WI38 (cell line): ENCODE results near the gene CTSL.

ENCODE experiments used
- H3K4me3 ChIP-seq: 2 replicates; pipeline ENCODE4 v1.5.1; 2011; ENCODE audit warnings: low read depth, mild to moderate bottlenecking, control low read depth, low read length
- TF ChIP-seq, protein P1 (sequence below): IDR thresholded peaks from 2 replicates; pipeline ENCODE4 v1.5.1; 2012; ENCODE audit warnings: low read depth, mild to moderate bottlenecking, control low read depth, low read length

CTSL gene

GRCh38 chr9:87763286-87763685, 37.4 kb downstream of the CTSL start:
- no peak overlapping the region for H3K4me3 ChIP-seq
- TF ChIP-seq, protein P1, sequence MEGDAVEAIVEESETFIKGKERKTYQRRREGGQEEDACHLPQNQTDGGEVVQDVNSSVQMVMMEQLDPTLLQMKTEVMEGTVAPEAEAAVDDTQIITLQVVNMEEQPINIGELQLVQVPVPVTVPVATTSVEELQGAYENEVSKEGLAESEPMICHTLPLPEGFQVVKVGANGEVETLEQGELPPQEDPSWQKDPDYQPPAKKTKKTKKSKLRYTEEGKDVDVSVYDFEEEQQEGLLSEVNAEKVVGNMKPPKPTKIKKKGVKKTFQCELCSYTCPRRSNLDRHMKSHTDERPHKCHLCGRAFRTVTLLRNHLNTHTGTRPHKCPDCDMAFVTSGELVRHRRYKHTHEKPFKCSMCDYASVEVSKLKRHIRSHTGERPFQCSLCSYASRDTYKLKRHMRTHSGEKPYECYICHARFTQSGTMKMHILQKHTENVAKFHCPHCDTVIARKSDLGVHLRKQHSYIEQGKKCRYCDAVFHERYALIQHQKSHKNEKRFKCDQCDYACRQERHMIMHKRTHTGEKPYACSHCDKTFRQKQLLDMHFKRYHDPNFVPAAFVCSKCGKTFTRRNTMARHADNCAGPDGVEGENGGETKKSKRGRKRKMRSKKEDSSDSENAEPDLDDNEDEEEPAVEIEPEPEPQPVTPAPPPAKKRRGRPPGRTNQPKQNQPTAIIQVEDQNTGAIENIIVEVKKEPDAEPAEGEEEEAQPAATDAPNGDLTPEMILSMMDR: no peak

DNA sequence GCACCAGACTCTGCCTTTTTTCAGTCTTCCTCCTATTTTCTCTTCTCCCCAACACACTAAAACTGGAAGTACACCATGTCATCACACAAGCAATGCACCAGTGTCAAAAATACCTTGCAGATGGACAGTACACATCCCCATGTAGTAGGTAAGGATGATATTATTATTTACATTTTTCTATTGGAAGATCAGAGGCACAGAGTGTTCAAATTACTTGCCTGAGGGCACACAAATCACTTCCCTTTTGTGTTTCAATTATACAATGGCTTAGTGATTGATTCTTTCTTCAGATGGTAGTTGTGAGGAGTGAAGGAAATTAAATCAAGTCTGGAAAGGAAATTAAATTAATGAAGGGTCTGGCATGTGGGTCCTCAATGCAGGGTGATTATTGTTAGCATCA, 39.6 kb downstream of the CTSL start:
- H3K4me3 ChIP-seq: no peak overlapping the region
- TF ChIP-seq, protein P1: no peak

GRCh38 chr9:87766697-87767096, 40.8 kb downstream of the CTSL start:
- H3K4me3 ChIP-seq: no peak overlapping the region
- TF ChIP-seq, protein P1: no peak

GRCh38 chr9:87770616-87771315, 44.8 kb downstream of the CTSL start:
- H3K4me3 ChIP-seq: no peak overlapping the region
- TF ChIP-seq, protein P1: no peak

DNA sequence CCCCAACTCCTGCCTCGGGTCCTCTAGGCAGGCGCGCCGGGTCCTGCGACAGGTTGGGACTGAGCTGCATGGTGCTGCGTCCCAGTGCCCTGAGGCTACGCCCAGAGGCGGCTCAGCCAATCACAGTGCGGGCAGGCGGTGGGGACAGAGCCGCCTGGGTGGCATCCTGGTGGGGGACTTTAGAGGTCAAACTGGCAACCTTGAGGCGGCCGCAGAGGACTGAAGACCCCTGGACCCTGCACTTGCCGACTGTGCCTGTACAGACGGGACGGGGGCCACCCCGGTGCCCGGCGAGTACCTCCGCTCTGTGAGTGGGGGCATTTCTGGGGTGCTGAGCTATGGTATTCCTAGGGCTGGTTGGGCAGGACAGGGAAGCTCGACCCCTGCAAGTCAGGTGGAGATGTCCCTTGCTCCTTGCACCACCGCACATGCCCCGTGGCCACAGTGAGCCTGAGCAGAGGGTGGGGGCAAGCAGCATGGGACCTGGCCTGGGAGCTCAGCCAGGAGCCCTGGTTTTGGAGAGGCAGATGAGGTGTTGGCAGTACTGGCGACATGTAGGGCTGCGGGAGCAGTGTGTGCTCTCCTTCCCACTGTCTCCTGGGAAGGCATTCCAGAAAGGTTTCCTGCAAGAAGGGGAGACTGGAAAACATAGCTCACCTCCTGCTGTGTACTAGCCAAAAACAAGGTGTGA, 45.5 kb downstream of the CTSL start:
- H3K4me3 ChIP-seq: no peak overlapping the region
- TF ChIP-seq, protein P1: no peak

- H3K4me3 ChIP-seq: no peak overlapping the region
- TF ChIP-seq, protein P1: no peak
Measured at GRCh38 chr9:87776481-87777379, 50.8 kb downstream of the CTSL start.
